HCT116 (cell line): ENCODE data around the gene SDC3. TPM values are rescaled to one million over a fixed set of nuclear protein-coding genes. Genes with fewer than 3 reads are reported as not detected.

Source experiments
- ATAC-seq: fragments of 200-7000 bp; cut with Tn5 transposase; 2 replicates; pipeline ENCODE4 v1.9.1; 2020; ENCODE audit warnings: mild to moderate bottlenecking, moderate library complexity
- BruUV-seq: library from RNA; stranded (reverse); fragments of 400-500 nt; replicated peaks from 2 replicates; lab custom pipeline; 2021; lab: Mats Ljungman, UMichigan
- CTCF ChIA-PET: fragments of 300-600 bp; sonication (Branson Sonifier 250); formaldehyde crosslinking; loops from one replicate; lab custom pipeline; 2021; ENCODE audit warnings: antibody characterized with exemption; lab: Charles Lee
- POLR2A ChIA-PET: fragments of 300-600, 350-600 bp; sonication (Branson Sonifier 250); formaldehyde crosslinking; loops from one replicate; lab custom pipeline; 2021; ENCODE audit warnings: antibody characterized with exemption; lab: Charles Lee
- RAD21 ChIA-PET, 2 experiments: fragments of 300-600 bp; sonication (Branson Sonifier 250); formaldehyde crosslinking; loops; one replicate each; lab custom pipeline; 2023; ENCODE audit warnings: low total read pairs in 2 of 2; ENCODE audit not compliant: uncharacterized antibody in 2 of 2, unreplicated experiment in 2 of 2, low non-redundant PET in 1 of 2; lab: Charles Lee
- DNase-seq: peaks from one replicate; pipeline ENCODE4 v3.0.0-alpha.2; 2010; ENCODE audit warnings: low read depth, low spot score
- H2AFZ ChIP-seq: fragments of 200-600 bp; shearing (Covaris generic), sonication (generic); 2 replicates; pipeline ENCODE4 v1.6.1; 2017; ENCODE audit warnings: low read depth, mixed run types, mixed read lengths, antibody characterized with exemption, low read length; ENCODE audit not compliant: poor library complexity, severe bottlenecking
- H3K27ac ChIP-seq: 2 replicates; pipeline ENCODE4 v1.5.1; 2012; ENCODE audit warnings: low read depth, low read length
- H3K27me3 ChIP-seq: fragments of 200-600 bp; sonication (generic); 2 replicates; pipeline ENCODE4 v1.6.1; 2016; ENCODE audit warnings: mixed run types, low read length, mixed read lengths; ENCODE audit not compliant: insufficient read depth
- H3K36me3 ChIP-seq, 2 experiments: fragments of 200-500 bp in 1 of 2; fragments of 200-600 bp in 1 of 2; sonication (Bioruptor generic) in 1 of 2; sonication (generic) in 1 of 2; 2 replicates each; pipeline versions ENCODE4 v1.5.1 to v1.6.1; 2014 to 2016; ENCODE audit warnings: low read length in 2 of 2, inconsistent platforms in 1 of 2, mixed read lengths in 1 of 2, mixed run types in 1 of 2; ENCODE audit not compliant: insufficient read depth in 2 of 2, control insufficient read depth in 1 of 2
- H3K4me1 ChIP-seq, 2 experiments: fragments of 200-600 bp in 1 of 2; sonication (generic) in 1 of 2; 2 replicates each; pipeline versions ENCODE4 v1.5.1 to v1.6.1; 2012 to 2017; ENCODE audit warnings: low read length in 2 of 2, inconsistent platforms in 1 of 2, mild to moderate bottlenecking in 1 of 2, mixed read lengths in 1 of 2, mixed run types in 1 of 2, moderate library complexity in 1 of 2; ENCODE audit not compliant: insufficient read depth in 2 of 2, control insufficient read depth in 1 of 2
- H3K4me2 ChIP-seq: fragments of 200-600 bp; sonication (generic); 2 replicates; pipeline ENCODE4 v1.6.1; 2017; ENCODE audit warnings: mixed run types, low read length, mixed read lengths
- H3K4me3 ChIP-seq, 2 experiments: fragments of 200-600 bp in 1 of 2; sonication (generic) in 1 of 2; replicated peaks in 1 of 2; 2 replicates each; pipeline ENCODE4 v1.5.1; 2011 to 2016; ENCODE audit warnings: low read length in 2 of 2, control low read depth in 1 of 2, low read depth in 1 of 2, mild to moderate bottlenecking in 1 of 2, mixed read lengths in 1 of 2, mixed run types in 1 of 2
- H3K79me2 ChIP-seq: fragments of 200-600 bp; sonication (generic); 2 replicates; pipeline ENCODE4 v1.6.1; 2017; ENCODE audit warnings: mild to moderate bottlenecking, mixed run types, low read length, moderate library complexity, mixed read lengths; ENCODE audit not compliant: insufficient read depth
- H3K9ac ChIP-seq: fragments of 200-600 bp; sonication (generic); 2 replicates; pipeline ENCODE4 v1.6.1; 2016; ENCODE audit warnings: low read length, mixed read lengths
- H3K9me2 ChIP-seq: fragments of 200-600 bp; sonication (generic), shearing (Covaris generic); 2 replicates; pipeline ENCODE4 v1.6.1; 2017; ENCODE audit warnings: mixed run types, mild to moderate bottlenecking, moderate library complexity; ENCODE audit not compliant: insufficient read depth
- H3K9me3 ChIP-seq, 2 experiments: fragments of 200-500 bp in 1 of 2; fragments of 200-600 bp in 1 of 2; sonication (Bioruptor generic) in 1 of 2; sonication (generic) in 1 of 2; 2 replicates each; pipeline ENCODE4 v1.6.1; 2014 to 2017; ENCODE audit warnings: low read length in 2 of 2, mixed read lengths in 2 of 2, inconsistent platforms in 1 of 2, low read depth in 1 of 2, mild to moderate bottlenecking in 1 of 2, mixed run types in 1 of 2, moderate library complexity in 1 of 2; ENCODE audit not compliant: control insufficient read depth in 1 of 2, insufficient read depth in 1 of 2
- H4K20me1 ChIP-seq: fragments of 200-600 bp; sonication (generic), shearing (Covaris generic); 2 replicates; pipeline ENCODE4 v1.6.1; 2017; ENCODE audit warnings: mixed run types, mild to moderate bottlenecking, moderate library complexity; ENCODE audit not compliant: insufficient read depth
- CBX3 ChIP-seq: IDR thresholded peaks from 2 replicates; pipeline ENCODE4 v1.6.1; 2012; ENCODE audit warnings: low read depth
- EGR1 ChIP-seq: IDR thresholded peaks from 2 replicates; pipeline ENCODE4 v1.6.1; 2012; ENCODE audit warnings: low read depth
- ELF1 ChIP-seq: IDR thresholded peaks from 2 replicates; pipeline ENCODE4 v1.6.1; 2012; ENCODE audit warnings: low read depth, borderline replicate concordance
- EZH2 ChIP-seq: fragments of 200-600 bp; sonication (generic); IDR thresholded peaks from 2 replicates; pipeline ENCODE4 v1.6.1; 2017; ENCODE audit warnings: antibody characterized with exemption, mixed run types
- FOSL1 ChIP-seq: IDR thresholded peaks from 2 replicates; pipeline ENCODE4 v1.6.1; 2012; ENCODE audit warnings: low read depth
- JUND ChIP-seq: IDR thresholded peaks from 2 replicates; pipeline ENCODE4 v1.6.1; 2012
- POLR2A ChIP-seq: IDR thresholded peaks from 2 replicates; pipeline ENCODE4 v1.7.0; 2011; ENCODE audit warnings: borderline replicate concordance; ENCODE audit not compliant: insufficient read depth, insufficient read length; ENCODE audit errors: extremely low read depth
- REST ChIP-seq: IDR thresholded peaks from 2 replicates; pipeline ENCODE4 v1.6.1; 2012; ENCODE audit warnings: low read depth
- SIN3A ChIP-seq: IDR thresholded peaks from 2 replicates; pipeline ENCODE4 v1.6.1; 2012; ENCODE audit warnings: low read depth
- TCF7L2 ChIP-seq: IDR thresholded peaks from 2 replicates; pipeline ENCODE4 v1.7.0; 2011; ENCODE audit warnings: borderline replicate concordance, inconsistent platforms; ENCODE audit not compliant: insufficient read depth, insufficient read length; ENCODE audit errors: extremely low read depth
- YY1 ChIP-seq: IDR thresholded peaks from 2 replicates; pipeline ENCODE4 v1.6.1; 2011; ENCODE audit warnings: low read length, low read depth, moderate library complexity, mild to moderate bottlenecking; ENCODE audit not compliant: insufficient replicate concordance; ENCODE audit errors: extremely low read depth
- ZBTB33 ChIP-seq: IDR thresholded peaks from 2 replicates; pipeline ENCODE4 v1.6.1; 2011; ENCODE audit warnings: mild to moderate bottlenecking, low read length, moderate library complexity; ENCODE audit not compliant: insufficient replicate concordance; ENCODE audit errors: extremely low read depth
- ZFX ChIP-seq: fragments of 450-650 bp; IDR thresholded peaks from 2 replicates; pipeline ENCODE4 v1.6.1; 2017
- ZNF274 ChIP-seq: fragments of 200-500 bp; sonication (Bioruptor generic); IDR thresholded peaks from 2 replicates; pipeline ENCODE4 v1.6.1; 2014; ENCODE audit warnings: mild to moderate bottlenecking, low read depth, low read length, inconsistent platforms
- intact Hi-C: fragments of 100-400 bp; cut with micrococcal nuclease; formaldehyde crosslinking; loops from 2 replicates; pipeline ENCODE4 v1.10.0; 2022
- total RNA-seq: library from RNA; stranded (reverse); gene quantifications from one replicate; pipeline ENCODE4 v1.2.1, GENCODE V29; 2021; ENCODE audit not compliant: unreplicated experiment
- TF ChIP-seq, protein P1 (sequence below): IDR thresholded peaks from 2 replicates; pipeline ENCODE4 v1.6.1; 2012

Gene SDC3
- total RNA-seq, 1 experiment from 2014 or later: 40.1 TPM

DNA sequence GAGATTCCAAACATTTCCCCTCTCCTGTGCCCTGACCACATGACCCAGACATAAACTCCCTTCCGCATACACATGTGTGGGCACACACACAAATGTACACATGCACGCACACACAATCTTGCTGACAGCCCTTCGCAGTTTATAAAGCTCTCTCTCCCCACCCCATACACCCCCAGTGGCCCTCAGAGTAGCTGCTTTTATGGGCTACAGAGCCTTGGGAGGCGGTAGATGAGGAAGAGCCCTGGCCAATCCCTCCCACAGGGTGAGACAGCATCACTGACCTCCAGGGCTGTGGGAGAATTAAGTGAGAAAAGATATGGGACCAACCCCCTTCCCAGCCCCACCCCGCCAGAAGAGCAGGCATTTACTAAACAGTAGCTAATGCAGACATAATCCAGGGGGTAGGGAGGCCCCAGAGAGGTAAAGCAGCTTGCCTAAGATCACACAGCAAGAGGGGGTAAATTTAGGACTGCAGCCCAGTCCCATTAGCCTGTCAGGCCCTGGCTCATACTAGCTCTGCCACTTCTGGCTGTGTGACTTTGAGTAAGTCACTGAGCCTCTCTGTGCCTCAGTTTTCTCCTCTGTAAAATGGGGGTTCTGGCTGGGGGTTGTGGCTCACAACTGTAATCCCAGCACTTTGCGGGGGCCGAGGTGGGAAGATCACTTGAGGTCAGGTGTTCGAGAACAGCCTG, 5.1 kb downstream of the SDC3 start:
- Histone ChIP-seq H3K79me2 (peaks cover 24% of the 10 kb centered on the region), H2AFZ (no peak overlapping the region)
- DNase-seq: no peak
- no peak for TF ChIP-seq ZBTB33
- no peak for TF ChIP-seq EGR1
- TF ChIP-seq, protein P1, sequence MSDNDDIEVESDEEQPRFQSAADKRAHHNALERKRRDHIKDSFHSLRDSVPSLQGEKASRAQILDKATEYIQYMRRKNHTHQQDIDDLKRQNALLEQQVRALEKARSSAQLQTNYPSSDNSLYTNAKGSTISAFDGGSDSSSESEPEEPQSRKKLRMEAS: no peak
- TF ChIP-seq TCF7L2: no peak
- no peak for TF ChIP-seq YY1
- no peak for TF ChIP-seq ZNF274
- no peak for TF ChIP-seq ELF1
- no peak for TF ChIP-seq CBX3
- no peak for TF ChIP-seq ZFX
- no peak for TF ChIP-seq EZH2
- TF ChIP-seq SIN3A: no peak
- no peak for TF ChIP-seq POLR2A
- no peak for TF ChIP-seq REST
- TF ChIP-seq JUND: no peak
- no peak for TF ChIP-seq FOSL1
- TF ChIP-seq, all 23 proteins: peak for 0
- Histone ChIP-seq H3K9me3 (no peaks in the 10 kb centered on the region), H3K4me1 (peaks cover 5 to 23% of the 10 kb centered on the region in 2 experiments), H3K9me2 (no peaks in the 10 kb centered on the region), H3K4me3 (no peak overlapping the region), H3K9ac (no peak overlapping the region), H3K27me3 (no peaks in the 10 kb centered on the region), H3K36me3 (no peaks in the 10 kb centered on the region), H3K27ac (no peak overlapping the region), H3K4me2 (no peak overlapping the region), H4K20me1 (no peaks in the 10 kb centered on the region)
- ChIA-PET POLR2A (no interaction called here), CTCF (interaction anchor here (1.0 kb wide), 1 partner anchor 102 kb away, joined by 3 read pairs; no protein-coding TSS in a partner anchor), RAD21 (no interaction called here)
- ATAC-seq: no peak
- no TSS peak for BruUV-seq
- intact Hi-C loops: no loop called here
